ENCODE data around the gene NIPBL.
"Not testable (repeated sequence)": the region's sequence is repeated elsewhere in the genome, so short reads cannot be mapped to it uniquely, and the experiment has no call there.

NIPBL gene, protein sequence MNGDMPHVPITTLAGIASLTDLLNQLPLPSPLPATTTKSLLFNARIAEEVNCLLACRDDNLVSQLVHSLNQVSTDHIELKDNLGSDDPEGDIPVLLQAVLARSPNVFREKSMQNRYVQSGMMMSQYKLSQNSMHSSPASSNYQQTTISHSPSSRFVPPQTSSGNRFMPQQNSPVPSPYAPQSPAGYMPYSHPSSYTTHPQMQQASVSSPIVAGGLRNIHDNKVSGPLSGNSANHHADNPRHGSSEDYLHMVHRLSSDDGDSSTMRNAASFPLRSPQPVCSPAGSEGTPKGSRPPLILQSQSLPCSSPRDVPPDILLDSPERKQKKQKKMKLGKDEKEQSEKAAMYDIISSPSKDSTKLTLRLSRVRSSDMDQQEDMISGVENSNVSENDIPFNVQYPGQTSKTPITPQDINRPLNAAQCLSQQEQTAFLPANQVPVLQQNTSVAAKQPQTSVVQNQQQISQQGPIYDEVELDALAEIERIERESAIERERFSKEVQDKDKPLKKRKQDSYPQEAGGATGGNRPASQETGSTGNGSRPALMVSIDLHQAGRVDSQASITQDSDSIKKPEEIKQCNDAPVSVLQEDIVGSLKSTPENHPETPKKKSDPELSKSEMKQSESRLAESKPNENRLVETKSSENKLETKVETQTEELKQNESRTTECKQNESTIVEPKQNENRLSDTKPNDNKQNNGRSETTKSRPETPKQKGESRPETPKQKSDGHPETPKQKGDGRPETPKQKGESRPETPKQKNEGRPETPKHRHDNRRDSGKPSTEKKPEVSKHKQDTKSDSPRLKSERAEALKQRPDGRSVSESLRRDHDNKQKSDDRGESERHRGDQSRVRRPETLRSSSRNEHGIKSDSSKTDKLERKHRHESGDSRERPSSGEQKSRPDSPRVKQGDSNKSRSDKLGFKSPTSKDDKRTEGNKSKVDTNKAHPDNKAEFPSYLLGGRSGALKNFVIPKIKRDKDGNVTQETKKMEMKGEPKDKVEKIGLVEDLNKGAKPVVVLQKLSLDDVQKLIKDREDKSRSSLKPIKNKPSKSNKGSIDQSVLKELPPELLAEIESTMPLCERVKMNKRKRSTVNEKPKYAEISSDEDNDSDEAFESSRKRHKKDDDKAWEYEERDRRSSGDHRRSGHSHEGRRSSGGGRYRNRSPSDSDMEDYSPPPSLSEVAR (N-terminal part only)

DNA sequence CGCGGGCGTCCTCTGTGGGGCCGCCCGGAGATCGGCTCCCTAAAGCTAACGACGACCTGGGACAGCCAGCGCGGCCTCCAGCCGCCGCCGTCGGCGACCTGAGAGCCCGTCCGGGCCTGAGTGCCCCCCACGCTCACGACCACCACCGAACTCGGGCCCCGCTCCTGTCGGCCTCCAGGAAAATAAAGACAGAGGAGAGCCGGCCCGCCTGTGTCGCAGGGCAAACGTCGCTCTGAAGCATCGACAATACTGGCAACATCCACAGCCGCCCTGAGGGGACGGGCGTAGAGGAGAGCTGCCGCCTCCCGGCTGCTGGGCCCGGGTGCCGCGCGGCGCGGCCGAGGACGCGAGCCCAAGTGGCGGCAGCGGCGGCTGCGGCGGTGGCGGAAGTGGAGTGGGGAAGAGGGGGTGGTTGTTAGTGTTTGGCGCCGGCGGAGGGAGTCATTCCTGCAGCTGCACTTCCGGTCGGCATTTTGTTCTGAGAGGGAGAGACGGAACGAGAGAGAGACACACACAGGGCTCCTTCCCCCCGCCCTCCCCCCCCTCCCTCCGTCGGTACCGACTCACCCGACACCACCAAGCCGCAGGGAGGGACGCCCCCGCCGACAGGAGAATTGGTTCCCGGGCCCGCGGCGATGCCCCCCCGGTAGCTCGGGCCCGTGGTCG, at the start of gene NIPBL:
NIPBL (plus strand) TSS at position 471 of the 666 bp plus-strand sequence. CDS start 76,928 bp downstream, outside the sequence.
- DNase-seq = peak; percentile 94

DNA sequence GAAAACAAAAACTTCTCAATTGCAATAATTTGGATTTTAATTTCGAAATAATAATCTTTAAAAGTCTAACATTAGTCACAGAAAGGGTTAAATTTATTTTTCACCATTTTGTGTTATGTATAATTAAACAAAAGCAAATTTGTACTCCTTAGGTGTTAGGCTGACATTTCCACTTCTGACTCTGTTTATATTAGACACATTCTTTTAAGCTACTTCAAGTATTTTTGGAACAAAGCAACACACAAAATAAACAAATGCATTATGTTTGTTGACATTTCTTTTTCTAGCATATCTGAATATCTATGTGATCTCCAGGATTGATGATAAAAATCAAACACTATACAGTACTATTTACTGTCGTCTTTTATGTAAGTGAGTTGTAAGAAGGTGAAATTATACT, 44.3 kb upstream of the NIPBL start:
- DNase-seq = no peak

DNA sequence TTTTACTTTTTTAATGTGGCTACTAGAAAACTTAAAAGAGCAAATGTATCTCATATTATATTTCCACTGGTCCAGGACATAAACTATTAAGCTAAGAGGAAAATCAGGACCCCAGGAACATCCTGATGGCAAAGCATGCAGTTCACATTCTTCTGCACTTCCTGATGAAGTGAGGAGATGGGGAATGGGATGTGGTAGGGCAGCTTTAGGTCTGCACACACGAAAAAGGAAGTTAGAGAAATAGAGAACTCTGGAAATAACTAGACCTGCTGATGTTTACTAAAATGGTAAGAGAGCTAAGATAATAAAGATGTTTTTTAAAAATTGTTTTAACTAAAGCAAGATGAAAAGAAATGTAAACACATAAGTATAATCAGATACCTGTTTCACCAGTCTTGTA, 39.7 kb upstream of the NIPBL start:
- no peak for DNase-seq

DNA sequence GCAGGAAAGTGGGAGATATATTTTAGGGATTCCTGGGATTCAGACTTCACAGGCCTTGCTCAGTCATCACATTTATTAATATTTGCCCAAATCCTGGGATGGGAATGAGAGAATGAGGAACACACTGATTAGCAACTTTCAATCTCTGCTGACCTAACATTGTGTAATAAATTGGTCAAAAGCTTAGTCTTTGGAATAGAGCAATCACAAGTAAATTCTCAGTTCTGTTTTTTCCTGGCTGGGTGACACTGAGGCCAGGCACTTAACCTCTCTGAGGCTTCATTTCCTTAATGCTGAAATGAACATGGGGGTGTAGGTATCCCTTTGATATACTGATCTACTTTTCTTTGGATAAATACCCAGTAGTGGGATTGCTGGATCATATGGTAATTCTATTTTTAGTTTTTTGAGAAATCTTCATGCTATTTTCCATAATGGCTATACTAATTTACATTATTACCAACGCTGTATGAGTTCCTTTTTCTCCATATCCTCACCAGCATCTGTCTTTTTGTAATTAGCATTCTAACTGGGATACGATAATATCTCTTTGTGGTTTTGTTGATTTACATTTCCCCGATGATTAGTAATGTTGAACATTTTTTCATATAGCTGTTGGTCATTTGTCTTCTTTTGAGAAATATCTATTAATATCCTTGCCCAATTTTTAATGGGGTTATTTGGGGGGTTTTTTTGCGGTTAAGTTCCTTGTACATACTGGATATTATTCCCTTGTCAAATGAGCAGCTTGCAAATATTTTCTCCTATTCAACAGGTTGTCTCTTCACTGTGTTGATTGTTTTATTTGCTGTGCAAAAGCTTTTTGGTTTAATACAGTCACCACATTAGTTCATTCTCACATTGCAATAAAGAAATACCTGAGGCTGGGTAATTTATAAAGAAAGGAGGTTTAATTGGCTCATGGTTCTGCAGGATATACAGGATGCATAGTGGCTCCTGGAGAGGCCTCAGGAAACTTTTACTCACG, 36.8 kb upstream of the NIPBL start:
- DNase-seq = no peak

DNA sequence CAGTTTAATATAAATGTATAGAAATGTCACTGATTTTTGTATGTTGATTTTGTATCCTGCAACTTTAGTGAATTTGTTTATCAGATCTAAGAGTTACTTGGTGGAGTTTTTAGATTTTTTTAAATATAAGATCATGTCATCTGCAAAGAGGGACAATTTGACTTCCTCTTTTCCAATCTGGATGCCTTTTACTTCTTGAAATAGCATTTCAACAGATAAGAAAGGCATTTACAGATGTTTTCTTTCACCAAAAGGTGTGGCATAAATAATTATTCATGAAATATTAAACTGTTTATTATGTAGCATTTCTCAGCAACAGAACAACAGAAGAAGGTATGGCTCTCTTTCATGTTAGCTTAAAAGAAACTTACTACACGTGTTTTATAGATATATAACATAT, 34.9 kb upstream of the NIPBL start:
- DNase-seq = no peak

DNA sequence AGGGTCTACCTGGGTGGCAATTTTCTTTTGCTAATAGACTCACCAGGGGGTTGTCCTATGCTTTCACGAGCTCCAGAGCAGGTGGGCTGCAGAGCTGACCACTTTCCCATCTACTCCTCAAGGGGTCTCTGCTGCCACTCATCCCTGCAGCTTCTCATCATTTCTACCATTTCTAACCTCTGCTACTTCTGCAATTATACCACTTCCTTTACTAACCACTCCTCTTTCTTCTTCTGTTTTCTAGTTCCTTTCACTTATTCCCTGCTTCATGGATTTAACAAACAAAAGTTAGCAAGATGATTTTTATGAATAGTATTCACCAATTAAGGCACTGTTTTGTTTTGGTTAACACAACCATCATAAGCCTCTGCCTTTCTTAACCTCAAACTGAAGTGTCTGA, 34.5 kb upstream of the NIPBL start:
- DNase-seq = no peak

DNA sequence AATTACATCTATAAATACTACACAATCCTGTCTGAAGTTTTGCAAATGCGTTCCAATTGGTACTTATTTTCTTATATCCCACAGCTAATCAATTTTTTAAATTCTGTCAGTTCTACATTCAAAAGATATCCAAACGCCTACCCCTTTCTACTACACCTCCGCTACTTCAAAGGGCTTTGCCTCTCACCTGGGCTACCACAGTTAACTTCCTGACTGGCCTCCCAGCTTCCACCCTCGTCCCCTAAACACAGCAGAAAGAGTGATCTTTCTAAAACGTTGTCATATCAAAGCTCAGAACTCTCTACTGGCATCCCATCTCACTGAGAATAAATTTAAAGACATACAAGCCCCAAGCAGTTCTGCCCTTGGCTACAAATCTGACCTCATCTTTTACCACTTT, 32.3 kb upstream of the NIPBL start:
- DNase-seq = no peak

DNA sequence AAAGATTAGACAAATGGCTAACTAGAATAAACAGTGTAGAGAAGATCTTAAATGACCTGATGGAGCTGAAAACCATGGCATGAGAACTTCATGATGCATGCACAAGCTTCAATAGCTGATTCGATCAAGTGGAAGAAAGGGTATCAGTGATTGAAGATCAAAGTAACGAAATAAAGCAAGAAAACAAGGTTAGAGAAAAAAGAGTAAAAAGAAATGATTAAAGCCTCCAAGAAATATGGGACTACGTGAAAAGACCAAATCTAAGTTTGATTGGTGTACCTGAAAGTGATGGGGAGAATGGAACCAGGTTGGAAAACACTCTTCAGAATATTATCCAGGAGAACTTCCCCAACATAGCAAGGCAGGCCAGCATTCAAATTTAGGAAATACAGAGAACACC, 28.0 kb upstream of the NIPBL start:
- DNase-seq = not testable (repeated sequence)

DNA sequence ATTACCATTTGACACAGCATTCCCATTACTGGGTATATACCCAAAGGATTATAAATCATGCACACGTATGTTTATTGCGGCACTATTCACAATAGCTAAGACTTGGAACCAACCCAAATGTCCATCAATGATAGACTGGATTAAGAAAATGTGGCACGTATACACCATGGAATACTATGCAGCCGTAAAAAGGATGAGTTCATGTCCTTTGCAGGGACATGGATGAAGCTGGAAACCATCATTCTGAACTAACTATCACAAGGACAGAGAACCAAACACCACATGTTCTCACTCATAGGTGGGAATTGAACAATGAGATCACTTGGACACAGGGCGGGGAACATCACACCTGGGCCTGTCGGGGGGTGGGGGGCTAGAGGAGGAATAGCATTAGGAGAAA, 23.7 kb upstream of the NIPBL start:
- DNase-seq = not testable (repeated sequence)

DNA sequence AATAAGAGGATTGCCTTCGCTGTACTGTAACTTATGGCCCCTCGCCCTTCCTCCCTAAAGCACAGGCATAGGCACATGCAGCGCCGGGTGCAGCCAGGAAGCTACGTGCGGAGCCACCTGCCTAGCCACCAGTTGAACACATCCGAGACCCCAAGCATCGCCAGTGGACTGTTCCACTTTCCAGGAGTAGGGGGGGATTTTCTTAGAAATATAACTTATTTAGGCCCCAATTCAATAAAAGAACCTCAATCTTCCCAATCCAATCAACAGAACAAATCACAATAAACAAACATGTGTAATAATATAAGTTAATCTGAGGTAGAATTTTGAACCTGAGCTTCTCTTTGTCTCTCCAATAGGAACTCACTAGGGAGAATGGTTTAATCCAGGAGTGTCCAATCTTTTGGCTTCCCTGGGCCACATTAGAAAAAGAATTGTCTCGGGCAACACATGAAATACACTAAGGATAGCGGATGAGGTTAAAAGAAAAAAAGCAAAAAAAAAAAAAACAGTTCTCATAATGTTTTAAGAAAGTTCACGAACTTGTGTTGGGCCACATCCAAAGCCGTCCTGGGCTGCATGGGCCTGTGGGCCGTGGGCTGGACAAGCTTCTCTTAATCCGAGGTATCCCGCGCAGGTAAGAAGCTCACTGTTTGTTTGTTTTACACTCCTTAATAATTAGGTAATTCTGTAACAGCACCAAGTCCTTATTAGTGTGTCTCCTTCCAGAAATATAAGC, 22.0 kb upstream of the NIPBL start:
- no peak for DNase-seq

DNA sequence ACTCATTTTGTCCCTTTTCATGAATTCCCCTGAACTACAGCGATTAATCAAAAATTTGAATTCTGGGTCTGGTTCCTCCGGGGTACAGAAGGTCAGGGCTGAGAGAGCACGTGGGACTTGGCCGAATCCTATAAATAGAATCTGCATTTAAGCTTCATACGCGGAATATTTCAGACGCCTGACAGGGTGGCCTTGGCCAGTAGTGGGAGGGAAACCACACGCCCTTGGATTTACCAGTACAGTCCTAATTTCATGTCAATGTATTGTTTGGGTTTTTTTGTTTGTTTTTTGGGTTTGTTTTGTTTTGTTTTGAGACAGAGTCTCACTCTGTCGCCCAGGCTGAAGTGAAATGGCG, 21.5 kb upstream of the NIPBL start:
- DNase-seq = no peak

DNA sequence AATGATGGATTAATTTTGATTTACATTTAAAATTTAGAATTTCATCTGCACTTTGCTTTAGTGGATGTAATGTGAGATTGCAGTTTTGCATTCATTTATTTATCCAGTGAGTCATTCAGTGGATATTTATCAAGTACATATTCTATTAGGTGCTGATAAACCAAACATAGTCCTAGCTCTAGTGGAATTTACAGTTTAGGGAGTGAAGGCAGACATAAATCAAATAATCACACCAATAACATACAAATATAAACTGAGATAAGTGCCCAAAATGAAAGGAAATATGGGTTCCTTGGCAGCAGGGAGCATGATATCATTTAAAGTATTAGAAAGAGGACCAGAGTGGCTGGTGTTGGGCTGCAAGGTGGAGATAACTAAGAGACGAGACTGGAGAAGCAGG, 14.7 kb upstream of the NIPBL start:
- no peak for DNase-seq

DNA sequence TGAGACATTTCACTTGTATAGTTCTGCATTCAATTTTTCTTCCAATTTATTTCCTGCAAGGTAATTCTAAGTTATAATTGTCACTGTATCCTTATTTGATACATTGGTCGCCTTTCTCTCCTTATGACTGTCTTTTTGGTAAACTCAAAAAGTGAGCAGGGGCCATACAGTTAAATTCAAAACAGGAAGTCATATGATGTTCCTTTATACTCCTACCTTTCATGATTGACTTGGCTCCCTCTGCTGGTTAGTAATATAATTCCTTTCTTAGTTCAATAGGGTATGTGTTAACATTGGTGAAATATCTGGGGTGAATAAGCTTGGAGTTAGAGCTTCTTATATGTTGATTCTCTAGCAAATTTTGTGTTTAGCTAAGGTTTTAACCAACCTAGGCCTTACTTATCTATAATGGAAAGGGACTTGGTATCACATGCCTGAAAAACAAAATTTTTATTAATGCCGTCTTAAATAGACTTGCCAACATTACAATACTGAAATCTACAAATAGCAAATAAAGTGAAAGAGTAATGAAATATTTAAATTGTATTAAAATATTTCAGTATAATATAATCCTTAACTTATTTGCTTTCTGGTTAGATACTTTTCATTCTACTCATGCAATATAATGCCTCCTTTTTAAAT, 6.0 kb upstream of the NIPBL start:
- peak; percentile 86 for DNase-seq

DNA sequence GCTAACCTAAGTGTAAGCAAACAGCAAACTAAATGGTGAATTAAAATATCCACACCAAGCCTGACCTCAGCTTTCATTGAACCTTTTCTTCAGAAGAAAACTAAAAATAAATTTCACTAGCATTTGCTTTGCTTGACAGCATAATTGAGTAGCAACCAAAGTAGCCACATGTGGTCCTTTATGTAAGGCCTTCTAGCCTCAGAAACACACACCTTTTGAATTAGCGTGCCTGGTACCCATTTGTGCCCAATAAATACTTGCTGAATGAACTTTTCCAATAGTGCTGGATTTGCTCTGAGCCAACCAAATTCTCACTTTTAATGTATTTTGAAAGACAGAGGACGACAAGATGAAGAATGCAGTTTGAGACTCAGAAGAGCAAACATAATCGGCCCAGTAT, 2.1 kb upstream of the NIPBL start:
- DNase-seq = no peak

DNA sequence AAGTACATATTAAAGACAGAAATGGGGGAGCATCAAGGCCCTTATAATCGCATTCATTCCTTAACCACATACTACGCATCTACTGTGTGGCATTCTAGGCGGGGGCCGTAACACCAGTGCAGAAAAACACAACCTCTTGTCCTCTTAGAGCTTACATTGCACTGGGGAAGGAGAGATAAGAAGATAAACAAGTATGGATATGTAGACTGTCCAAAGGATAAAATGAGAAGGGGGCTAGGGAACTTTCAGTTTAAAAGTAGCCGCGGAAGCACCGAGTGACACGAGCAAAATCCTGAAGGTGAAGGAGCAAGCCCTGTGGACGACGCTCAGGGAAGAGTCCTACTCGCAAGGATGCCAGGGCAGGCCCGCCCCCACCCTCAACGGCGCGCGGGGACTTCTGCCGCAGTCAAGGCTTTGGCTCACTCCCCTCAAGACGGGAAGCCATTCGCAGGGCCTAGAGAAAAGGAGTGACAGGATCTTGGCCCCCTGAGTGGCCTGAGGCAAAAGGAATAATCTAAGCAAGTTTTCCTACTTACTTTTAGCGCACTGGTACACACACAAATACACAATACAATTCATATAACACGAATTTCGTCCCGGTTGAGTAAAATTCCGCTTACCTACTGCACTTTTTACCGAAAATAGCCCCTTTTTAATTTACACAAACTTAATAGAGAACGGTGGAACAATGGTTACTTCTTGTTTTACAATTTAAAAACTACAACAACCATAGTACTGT, 1.3 kb upstream of the NIPBL start:
- DNase-seq = peak; percentile 44

DNA sequence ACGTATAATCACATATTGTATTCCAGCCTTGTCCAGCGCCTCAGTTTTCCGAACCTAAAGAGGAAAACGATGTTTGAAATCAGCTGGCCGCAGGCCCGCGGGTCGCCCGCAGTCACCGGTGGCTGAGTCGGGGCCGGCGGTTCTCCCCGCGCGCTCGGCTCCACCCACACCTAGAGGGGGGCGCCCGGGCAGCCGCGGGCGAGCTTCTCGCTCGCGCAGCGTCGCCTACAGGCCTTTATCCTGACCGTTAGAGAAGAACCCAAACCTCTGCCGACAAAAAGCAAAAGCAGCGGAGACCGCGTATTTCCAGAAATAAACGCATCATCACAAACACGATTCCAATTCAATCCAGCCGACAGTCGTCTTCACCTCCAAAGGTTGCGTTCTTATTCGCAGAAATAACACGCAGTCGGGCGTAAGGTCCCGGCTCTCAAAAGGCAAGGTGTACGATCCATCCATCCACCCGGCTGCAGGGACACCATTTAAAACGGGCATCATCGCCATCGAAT, 725 bp upstream of the NIPBL start:
- peak; percentile 74 for DNase-seq

DNA sequence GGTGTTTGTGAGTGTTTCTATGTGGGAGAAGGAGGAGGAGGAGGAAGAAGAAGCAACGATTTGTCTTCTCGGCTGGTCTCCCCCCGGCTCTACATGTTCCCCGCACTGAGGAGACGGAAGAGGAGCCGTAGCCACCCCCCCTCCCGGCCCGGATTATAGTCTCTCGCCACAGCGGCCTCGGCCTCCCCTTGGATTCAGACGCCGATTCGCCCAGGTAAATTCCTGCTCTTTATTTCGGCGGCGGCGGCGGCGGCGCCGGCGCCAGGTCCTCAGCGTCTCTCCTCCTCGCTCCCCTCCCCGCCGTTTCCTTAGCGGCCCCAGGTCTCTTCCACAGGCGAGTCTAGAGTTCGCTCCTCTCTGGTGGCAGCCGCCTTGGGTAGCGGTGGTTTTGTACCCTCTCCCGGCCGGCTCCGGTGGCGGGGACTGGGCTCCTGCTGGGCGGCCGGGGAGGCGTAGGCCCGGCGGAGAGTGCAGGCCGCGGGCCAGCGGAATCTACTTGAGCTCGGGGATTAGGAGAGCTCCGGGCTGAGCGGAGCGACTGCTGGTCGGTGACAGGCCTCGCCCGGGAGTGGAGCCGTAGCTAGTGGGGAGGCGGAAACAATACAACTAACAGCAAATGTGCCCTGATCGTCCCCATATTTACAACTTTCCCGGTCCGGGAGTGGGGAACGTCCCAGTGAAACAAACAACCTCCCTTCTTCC, 547 bp downstream of the NIPBL start:
- DNase-seq = peak; percentile 51

DNA sequence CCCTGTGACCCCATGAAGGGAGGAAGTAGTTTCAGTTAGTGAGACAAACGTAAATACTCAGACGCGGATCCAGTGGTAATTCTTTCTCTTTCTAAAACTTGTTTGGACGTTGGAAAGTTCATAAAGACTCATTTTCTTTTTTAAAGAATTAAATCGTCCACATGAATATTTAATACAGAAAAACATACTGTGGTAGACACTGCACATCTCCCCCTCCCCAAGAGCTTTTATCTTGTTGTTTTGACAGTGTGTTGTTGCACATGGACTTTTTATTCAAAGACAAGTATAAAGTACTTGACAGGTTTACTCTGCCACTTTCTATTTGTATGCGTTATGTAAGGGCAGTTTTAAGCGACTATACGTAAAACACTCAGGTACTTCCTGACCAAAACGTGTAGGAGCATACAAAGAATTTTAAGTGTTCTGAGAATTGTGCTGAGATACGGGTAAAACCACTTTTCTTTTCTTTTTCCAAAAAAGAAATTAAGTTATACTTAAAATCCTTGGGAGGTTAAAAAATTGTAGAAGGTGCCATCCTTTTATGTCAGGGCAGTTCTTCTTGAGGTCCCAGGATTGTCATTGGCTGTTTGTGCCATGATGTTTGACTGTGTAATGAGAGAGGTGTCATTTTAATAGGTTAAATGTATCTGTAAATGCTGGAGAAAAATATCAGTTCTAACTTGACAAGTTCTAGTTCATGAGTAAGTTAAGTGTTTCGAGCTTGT, 1.3 kb downstream of the NIPBL start:
- peak; percentile 42 for DNase-seq
